Right renal cortex interstitium (tissue), 3 donors: ENCODE results near the gene POLR1D. TPM values are rescaled to one million over a fixed set of nuclear protein-coding genes. Genes with fewer than 3 reads are reported as not detected.
A peak's percentile ranks its signal among the peaks of the same experiment; 100 is the strongest.
"Not testable (repeated sequence)": the region's sequence is repeated elsewhere in the genome, so short reads cannot be mapped to it uniquely, and the experiment has no call there.

Experiments
- DNase-seq, 3 donors: peaks; one replicate each; pipeline ENCODE4 v3.0.0-alpha.2; 2013; ENCODE audit warnings: low read depth in 3 of 3, low spot score in 2 of 3
- polyA plus RNA-seq, 3 donors: library from polyadenylated mRNA; unstranded; fragments of 120-200 nt; gene quantifications; one replicate each; pipeline ENCODE4 v1.2.1, GENCODE V29; 2013; ENCODE audit not compliant: insufficient read length in 3 of 3

Gene POLR1D
- polyA plus RNA-seq, 3 donors: 118 to 152 (median 151) TPM

- DNase-seq: no peak
Observed at GRCh38 chr13:27613628-27614027, 8.1 kb upstream of the POLR1D start.

- no peak for DNase-seq
Observed at GRCh38 chr13:27617881-27618321, 3.8 kb upstream of the POLR1D start.

GRCh38 chr13:27619093-27619727, 2.5 kb upstream of the POLR1D start:
- peak in 1 of 3 donors; percentile 2 for DNase-seq

- DNase-seq: peak in 1 of 3 donors; percentile 14
Observed at GRCh38 chr13:27619728-27620376, 1.8 kb upstream of the POLR1D start.

GRCh38 chr13:27620377-27621115, 1.1 kb upstream of the POLR1D start, which contains the start of gene LNX2:
LNX2 (minus strand) TSS chr13:27620529; CDS start chr13:27581703, 38,826 bp downstream.
- peak; percentile 80 to 94 (median 90) for DNase-seq

GRCh38 chr13:27621116-27621365, 651 bp upstream of the POLR1D start:
- DNase-seq: peak in 2 of 3 donors; percentile 32 to 38

GRCh38 chr13:27622102-27622820, 569 bp downstream of the POLR1D start:
- peak in 2 of 3 donors; percentile 27 for DNase-seq

- DNase-seq: no peak
Observed at GRCh38 chr13:27622881-27623280, 1.2 kb downstream of the POLR1D start.

GRCh38 chr13:27624071-27624470, 2.4 kb downstream of the POLR1D start:
- no peak for DNase-seq

GRCh38 chr13:27625839-27626238, 4.1 kb downstream of the POLR1D start:
- no peak for DNase-seq

- DNase-seq: no peak
Observed at GRCh38 chr13:27627380-27627779, 5.7 kb downstream of the POLR1D start.

- DNase-seq: no peak
Observed at GRCh38 chr13:27628081-27628480, 6.4 kb downstream of the POLR1D start.

GRCh38 chr13:27628766-27629165, 7.1 kb downstream of the POLR1D start:
- DNase-seq: not testable (repeated sequence)

GRCh38 chr13:27631156-27631555, 9.5 kb downstream of the POLR1D start:
- DNase-seq: no peak

- no peak for DNase-seq
Observed at GRCh38 chr13:27631665-27632064, 10.0 kb downstream of the POLR1D start.

GRCh38 chr13:27632214-27632613, 10.5 kb downstream of the POLR1D start:
- DNase-seq: no peak

- DNase-seq: no peak
Observed at GRCh38 chr13:27632648-27633047, 11.0 kb downstream of the POLR1D start.

- DNase-seq: no peak
Observed at GRCh38 chr13:27634231-27634630, 12.5 kb downstream of the POLR1D start.

GRCh38 chr13:27634791-27635190, 13.1 kb downstream of the POLR1D start:
- no peak for DNase-seq

- no peak for DNase-seq
Observed at GRCh38 chr13:27635266-27635665, 13.6 kb downstream of the POLR1D start.

- no peak for DNase-seq
Observed at GRCh38 chr13:27636589-27637288, 15.0 kb downstream of the POLR1D start.
